RWPE2 (cell line): Measurements from ENCODE around the gene TTYH1.
"Not testable (repeated sequence)": the region's sequence is repeated elsewhere in the genome, so short reads cannot be mapped to it uniquely, and the experiment has no call there.

ENCODE experiments used
- ATAC-seq: fragments of 200-7000 bp; cut with Tn5 transposase; 3 replicates; pipeline ENCODE4 v1.9.1; 2021; ENCODE audit warnings: low read depth
- DNase-seq: peaks from one replicate; pipeline ENCODE4 v3.0.0-alpha.2; 2020; ENCODE audit warnings: low spot score
- H3K27ac ChIP-seq: fragments of 450-650 bp; 2 replicates; pipeline ENCODE4 v1.5.1; 2017; ENCODE audit warnings: mild to moderate bottlenecking; ENCODE audit not compliant: poor library complexity, severe bottlenecking
- H3K27me3 ChIP-seq: fragments of 250-450 bp; sonication (Bioruptor Pico); 2 replicates; pipeline ENCODE4 v1.5.1; 2021; ENCODE audit warnings: mild to moderate bottlenecking, moderate library complexity; ENCODE audit not compliant: insufficient read depth, poor library complexity, severe bottlenecking
- H3K36me3 ChIP-seq: fragments of 250-450 bp; sonication (Bioruptor Pico); 2 replicates; pipeline ENCODE4 v1.5.1; 2020; ENCODE audit warnings: low read depth, mild to moderate bottlenecking, moderate library complexity
- H3K4me1 ChIP-seq: fragments of 250-450 bp; sonication (Bioruptor Pico); 2 replicates; pipeline ENCODE4 v1.5.1; 2021; ENCODE audit warnings: mild to moderate bottlenecking, moderate library complexity; ENCODE audit not compliant: insufficient read depth, poor library complexity, severe bottlenecking
- H3K4me3 ChIP-seq: fragments of 250-450 bp; sonication (Bioruptor Pico); 2 replicates; pipeline ENCODE4 v1.5.1; 2021; ENCODE audit warnings: mild to moderate bottlenecking, moderate library complexity; ENCODE audit not compliant: severe bottlenecking
- H3K9me3 ChIP-seq: fragments of 250-450 bp; sonication (Bioruptor Pico); 2 replicates; pipeline ENCODE4 v1.5.1; 2021; ENCODE audit warnings: mild to moderate bottlenecking, moderate library complexity; ENCODE audit not compliant: severe bottlenecking
- CTCF ChIP-seq: fragments of 450-650 bp; IDR thresholded peaks from one replicate; pipeline ENCODE4 v1.5.1; 2017; ENCODE audit warnings: mild to moderate bottlenecking, moderate library complexity; ENCODE audit not compliant: poor library complexity, severe bottlenecking

TTYH1 gene

GRCh38 chr19:54415208-54415900 is at the start of gene TTYH1:
Gene TTYH1, plus strand, starts transcription at chr19:54415464. Its CDS starts 89 bp downstream, at chr19:54415553.
- Histone ChIP-seq H3K4me3 (no peak within 1 kb of the TSS), H3K27ac (no peak within 1 kb of the TSS), H3K27me3 (peaks cover 56% of the 10 kb centered on the region), H3K9me3 (no peaks in the 10 kb centered on the region), H3K36me3 (no peaks in the 10 kb centered on the region), H3K4me1 (no peaks in the 10 kb centered on the region)
- peak; percentile 26 for TF ChIP-seq CTCF
- no peak for DNase-seq
- ATAC-seq: no peak

- DNase-seq, H3K27me3 ChIP-seq, H3K4me3 ChIP-seq, H3K9me3 ChIP-seq, H3K4me1 ChIP-seq, H3K27ac ChIP-seq, ATAC-seq, H3K36me3 ChIP-seq: not testable (repeated sequence)
Observed at GRCh38 chr19:54365798-54366197, 49.5 kb upstream of the TTYH1 start.

GRCh38 chr19:54366811-54367210 is 48.5 kb upstream of the TTYH1 start:
- no peak overlapping the region for H3K27ac ChIP-seq
- no peaks in the 10 kb centered on the region for H3K4me1 ChIP-seq
- DNase-seq: no peak
- peaks cover 4% of the 10 kb centered on the region for H3K27me3 ChIP-seq
- no peaks in the 10 kb centered on the region for H3K36me3 ChIP-seq
- no peak for ATAC-seq
- TF ChIP-seq CTCF: no peak
- no peaks in the 10 kb centered on the region for H3K9me3 ChIP-seq
- no peak overlapping the region for H3K4me3 ChIP-seq

GRCh38 chr19:54369082-54369687 is 46.1 kb upstream of the TTYH1 start:
- Histone ChIP-seq H3K4me3 (no peak overlapping the region), H3K27ac (no peak overlapping the region), H3K9me3 (no peaks in the 10 kb centered on the region), H3K4me1 (no peaks in the 10 kb centered on the region), H3K27me3 (peaks cover 4% of the 10 kb centered on the region), H3K36me3 (no peaks in the 10 kb centered on the region)
- ATAC-seq: no peak
- TF ChIP-seq CTCF: no peak
- no peak for DNase-seq

GRCh38 chr19:54369688-54370433 is 45.4 kb upstream of the TTYH1 start:
- not testable (repeated sequence) for ATAC-seq, H3K4me1 ChIP-seq, H3K27ac ChIP-seq, DNase-seq, H3K4me3 ChIP-seq, H3K27me3 ChIP-seq, H3K9me3 ChIP-seq, H3K36me3 ChIP-seq

GRCh38 chr19:54370434-54370796 is 44.8 kb upstream of the TTYH1 start:
- not testable (repeated sequence) for H3K36me3 ChIP-seq, H3K4me1 ChIP-seq, H3K9me3 ChIP-seq, H3K4me3 ChIP-seq, H3K27ac ChIP-seq, H3K27me3 ChIP-seq, ATAC-seq, DNase-seq

GRCh38 chr19:54371453-54371852 is 43.8 kb upstream of the TTYH1 start:
- not testable (repeated sequence) for H3K9me3 ChIP-seq, H3K4me3 ChIP-seq, H3K27ac ChIP-seq, ATAC-seq, H3K36me3 ChIP-seq, H3K27me3 ChIP-seq, DNase-seq, H3K4me1 ChIP-seq
